UCSD-AML1 (cell line): ENCODE data around the gene RPS6KB2.

Experiments used
- DNase-seq: peaks from one replicate; lab custom pipeline; 2025; ENCODE audit not compliant: unreplicated experiment; lab: John Stamatoyannopoulos, UW

Gene RPS6KB2

GRCh38 chr11:67428052-67429001 is at the start of gene RPS6KB2:
TSS of gene RPS6KB2 (plus strand) at chr11:67428494. CDS start at chr11:67428546, 52 bp downstream.
- peak; percentile 96 for DNase-seq

DNA sequence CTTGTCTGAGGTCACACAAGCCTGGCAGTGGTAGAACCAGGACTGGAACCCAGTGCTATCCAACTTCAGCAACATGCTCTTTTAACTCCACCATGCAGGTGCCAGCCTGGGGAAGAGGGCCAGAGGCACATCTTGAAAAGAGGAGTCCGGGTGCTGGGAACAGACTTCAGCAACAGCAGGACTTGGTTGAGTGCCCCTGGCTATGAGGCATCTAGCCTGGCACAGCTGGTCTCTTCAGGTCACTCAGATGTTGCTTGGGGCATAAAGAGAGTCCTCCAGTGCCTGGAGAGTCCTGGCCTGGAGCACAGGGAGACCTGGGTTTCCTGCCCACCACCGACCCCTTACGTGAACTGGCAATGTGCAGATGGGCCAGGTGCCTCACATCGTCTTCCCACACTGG is 49.8 kb upstream of the RPS6KB2 start:
- no peak for DNase-seq

GRCh38 chr11:67379061-67380058 is 48.9 kb upstream of the RPS6KB2 start:
- no peak for DNase-seq

DNA sequence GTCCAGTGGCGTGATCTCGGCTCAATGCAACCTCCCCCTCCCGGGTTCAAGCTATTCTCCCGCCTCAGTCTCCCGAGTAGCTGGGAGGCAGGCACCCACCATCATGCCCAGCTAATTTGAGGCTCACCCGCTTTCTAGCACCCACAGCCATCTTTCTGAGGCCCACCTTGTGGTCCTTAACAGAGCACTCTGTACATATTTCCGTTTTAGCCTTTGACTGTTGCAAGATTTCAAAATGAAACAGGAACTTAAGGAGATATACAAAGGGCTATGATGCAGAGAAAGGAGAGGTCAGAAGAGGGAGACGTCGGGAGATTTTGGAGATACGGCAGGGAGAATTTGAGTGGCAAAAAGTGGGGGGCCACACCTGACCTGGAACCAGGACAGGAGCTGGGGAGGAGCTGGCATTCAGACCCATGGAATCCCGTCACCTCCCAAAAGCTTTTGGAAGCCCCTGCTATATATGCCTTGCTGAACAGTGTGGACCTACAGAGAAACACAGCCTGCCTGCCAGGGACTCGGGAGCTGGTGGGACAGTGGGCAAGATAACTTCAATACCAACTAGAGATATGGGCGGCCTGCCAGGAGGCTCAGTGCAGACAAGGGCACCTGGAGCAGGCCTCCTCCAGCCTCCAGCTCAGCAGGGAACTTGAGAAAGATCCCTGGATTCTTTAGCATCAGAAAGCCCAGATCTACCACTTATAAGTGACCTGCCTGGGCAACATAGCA is 46.9 kb upstream of the RPS6KB2 start:
- no peak for DNase-seq

DNA sequence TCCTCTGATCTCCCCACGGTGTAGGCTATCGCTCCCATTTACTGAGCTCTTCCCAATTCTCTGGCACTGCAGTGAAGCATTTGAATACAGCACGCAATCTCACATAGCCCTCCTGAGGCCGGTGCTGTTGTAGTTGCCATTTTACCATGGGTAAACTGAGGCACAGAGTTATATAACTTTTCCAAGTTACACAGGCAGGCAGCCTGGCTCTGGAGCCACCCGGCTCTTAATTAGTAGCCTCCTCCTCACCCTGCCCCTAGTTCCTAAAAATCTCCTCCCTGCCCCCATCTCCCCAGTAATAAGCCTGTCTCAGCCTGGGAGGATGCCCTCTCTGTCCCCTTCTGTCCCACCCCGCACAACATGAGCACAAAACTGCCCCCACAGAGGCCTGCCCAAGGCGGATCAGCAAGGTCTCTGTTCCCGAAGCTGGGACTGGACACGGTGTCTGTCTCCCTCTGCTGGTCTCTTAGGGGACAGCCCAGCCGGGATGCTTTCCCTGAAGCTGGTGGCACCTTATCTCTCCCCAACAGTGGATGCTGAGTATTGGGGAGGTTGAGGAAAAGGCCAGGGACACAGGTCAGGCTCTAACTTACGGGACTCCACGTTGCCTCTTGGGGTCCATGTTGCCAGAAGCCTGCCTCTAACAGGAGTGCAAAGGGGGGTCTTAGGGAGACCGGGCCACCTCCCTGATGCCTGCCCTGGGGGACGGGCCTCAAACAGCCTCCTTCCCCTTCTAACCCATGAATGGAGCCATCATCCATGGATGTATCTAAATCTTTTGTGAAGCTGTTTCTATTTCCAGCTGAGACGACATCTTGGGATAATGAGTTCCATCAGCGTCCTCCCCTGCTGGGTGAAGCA is 45.8 kb upstream of the RPS6KB2 start:
- peak; percentile 80 for DNase-seq

DNA sequence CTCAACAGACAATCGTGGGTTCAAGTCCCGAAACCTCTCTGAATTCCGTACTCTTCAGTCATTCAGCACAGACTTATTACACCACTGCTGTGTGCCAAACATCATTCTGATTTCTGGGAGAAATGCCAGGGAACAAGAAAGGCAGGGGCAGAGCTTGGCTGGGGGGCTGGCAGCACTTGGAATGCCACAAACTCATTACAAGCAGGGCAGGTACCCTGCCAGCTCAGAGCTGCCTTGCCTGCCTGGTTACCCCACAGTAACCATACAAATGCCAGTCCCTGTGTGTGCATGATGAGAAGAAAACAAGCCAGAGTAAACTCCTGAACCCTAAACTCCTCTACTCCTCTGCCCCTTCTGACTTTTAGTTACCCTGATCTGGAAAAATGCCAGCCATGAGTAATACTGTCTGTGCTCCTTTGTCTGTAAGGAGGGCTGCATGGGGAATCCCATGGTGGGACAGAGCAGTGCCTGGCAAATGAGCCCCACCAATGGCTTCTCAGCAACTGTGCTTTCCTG is 43.4 kb upstream of the RPS6KB2 start:
- DNase-seq = no peak

- no peak for DNase-seq
Observed at GRCh38 chr11:67387069-67387468, 41.2 kb upstream of the RPS6KB2 start.

GRCh38 chr11:67387518-67387917 is 40.8 kb upstream of the RPS6KB2 start:
- no peak for DNase-seq

GRCh38 chr11:67389477-67389876 is 38.8 kb upstream of the RPS6KB2 start:
- DNase-seq = peak; percentile 37

GRCh38 chr11:67390947-67391303 is 37.4 kb upstream of the RPS6KB2 start:
- DNase-seq = no peak

DNA sequence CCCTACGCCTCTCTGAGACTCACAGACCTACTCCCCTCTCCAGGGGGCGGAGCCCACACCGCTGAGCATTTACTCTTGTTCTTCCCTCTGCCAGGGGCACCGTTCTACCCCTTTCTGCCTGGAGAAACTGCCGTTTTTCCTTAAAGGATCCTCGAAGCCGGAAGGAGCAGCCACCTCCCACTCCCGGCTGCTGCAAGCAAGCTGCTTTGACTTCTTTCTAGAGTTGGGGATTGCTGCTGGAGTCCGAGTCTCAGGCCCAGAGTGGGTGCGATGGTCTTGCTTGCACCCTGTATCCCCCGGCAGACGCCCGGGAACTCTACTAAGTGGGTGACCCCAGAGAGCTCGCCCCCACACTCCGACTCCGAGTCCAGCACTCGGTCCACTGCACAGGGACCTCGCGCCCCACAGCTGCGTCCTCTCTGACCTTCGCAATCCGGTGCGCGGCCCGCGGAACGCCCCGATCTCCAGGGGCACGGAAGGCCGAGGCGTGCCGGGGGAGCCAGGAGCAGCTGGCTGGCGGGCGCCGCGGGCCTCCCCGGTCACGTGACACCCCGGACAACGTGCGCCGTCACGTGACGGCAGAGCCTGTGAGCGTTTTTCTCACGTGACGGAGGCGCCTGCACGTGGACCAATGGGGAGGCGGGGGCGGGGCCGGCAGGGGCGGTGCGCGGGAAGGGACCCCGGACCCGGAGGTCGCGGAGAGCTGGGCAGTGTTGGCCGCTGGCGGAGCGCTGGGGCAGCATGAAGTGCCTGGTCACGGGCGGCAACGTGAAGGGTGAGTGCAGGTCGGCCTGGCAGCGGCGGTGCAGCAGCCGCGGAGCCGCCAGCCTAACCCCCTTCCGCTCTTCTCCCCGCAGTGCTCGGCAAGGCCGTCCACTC is 36.8 kb upstream of the RPS6KB2 start, which contains the start of gene RAD9A:
Gene RAD9A (plus strand): TSS at position 683 of the 879 bp plus-strand sequence. CDS start 59 bp downstream, at position 742.
- DNase-seq = peak; percentile 91

DNA sequence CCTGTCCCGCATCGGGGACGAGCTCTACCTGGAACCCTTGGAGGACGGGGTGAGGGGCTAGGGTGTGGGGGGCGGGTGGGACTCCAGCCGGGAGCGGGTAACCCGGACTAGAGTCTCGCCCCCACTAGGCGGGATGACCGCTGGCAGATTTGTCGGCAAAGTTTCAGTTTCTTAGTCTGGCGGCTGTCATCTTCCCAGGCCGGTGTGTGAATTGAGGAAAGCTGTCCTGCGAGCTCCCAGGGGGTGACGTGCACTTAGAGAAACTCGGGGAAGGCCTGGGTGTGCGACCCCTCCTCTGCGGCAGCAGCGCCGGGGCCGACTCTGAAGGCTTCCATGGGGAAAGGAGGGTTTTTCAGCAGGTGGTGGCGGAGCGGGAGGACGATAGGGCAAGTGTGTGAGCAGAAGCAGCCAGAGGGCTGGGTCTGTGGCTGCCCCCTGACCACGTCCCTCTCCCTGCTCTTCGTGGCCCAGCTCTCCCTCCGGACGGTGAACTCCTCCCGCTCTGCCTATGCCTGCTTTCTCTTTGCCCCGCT is 36.0 kb upstream of the RPS6KB2 start:
- DNase-seq = no peak

- DNase-seq = no peak
Observed at GRCh38 chr11:67393437-67393836, 34.9 kb upstream of the RPS6KB2 start.

GRCh38 chr11:67393990-67394389 is 34.3 kb upstream of the RPS6KB2 start:
- DNase-seq = no peak

GRCh38 chr11:67395555-67396258 is 32.6 kb upstream of the RPS6KB2 start:
- DNase-seq = no peak

DNA sequence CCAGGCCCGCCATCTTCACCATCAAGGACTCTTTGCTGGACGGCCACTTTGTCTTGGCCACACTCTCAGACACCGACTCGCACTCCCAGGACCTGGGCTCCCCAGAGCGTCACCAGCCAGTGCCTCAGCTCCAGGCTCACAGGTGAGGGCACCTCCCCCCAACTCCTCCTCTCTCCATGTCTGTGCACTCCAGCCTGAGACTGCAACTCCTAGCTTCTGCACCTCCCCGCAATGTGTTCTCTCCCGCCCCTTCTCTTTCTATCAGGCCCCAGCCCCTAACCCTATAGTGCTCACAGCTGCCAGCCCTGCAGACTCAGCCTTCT is 32.1 kb upstream of the RPS6KB2 start:
- no peak for DNase-seq

DNA sequence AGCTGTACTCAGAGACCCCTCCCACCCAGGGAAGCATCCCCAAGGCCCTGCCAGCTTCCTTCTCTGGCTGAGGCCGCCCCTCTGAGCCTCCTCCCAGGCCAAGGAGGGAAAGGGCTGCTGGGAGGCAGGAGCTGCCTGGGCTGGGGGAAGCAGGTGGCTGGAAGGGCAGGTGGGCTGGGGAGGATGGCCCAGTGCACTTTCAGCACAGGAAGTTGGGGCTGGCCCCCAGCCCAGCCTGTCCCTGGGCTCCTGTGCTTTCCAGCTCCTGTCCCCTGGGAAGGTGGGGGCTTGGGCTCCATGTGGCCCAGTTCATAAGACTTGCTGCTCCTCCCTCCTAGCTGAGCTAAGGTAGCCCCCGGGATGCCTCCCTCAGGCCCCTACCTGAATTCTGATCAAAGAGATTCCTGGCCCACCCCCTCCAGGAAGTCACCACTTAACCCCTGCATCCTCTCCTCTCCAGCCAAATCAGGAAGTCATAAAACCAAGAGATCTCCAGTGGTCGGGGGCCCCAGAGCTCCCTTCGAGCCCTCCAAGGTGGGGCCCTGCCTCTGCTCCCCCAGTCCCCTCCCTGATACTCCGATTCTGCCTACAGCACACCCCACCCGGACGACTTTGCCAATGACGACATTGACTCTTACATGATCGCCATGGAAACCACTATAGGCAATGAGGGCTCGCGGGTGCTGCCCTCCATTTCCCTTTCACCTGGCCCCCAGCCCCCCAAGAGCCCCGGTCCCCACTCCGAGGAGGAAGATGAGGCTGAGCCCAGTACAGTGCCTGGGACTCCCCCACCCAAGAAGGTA is 31.5 kb upstream of the RPS6KB2 start:
- DNase-seq = no peak
